ENCODE measurements around the gene MAS1L.

MAS1L gene

GRCh38 chr6:29517728-29518440 is 30.1 kb upstream of the MAS1L start:
- Histone ChIP-seq H3K9me3 (ENCODE audit: control insufficient read depth, low read length) (peaks cover 5% of the 10 kb centered on the region), H2BK15ac (ENCODE audit: low read depth, poor library complexity, severe bottlenecking) (no peak overlapping the region), H2BK5ac (ENCODE audit: low read depth, low read length, poor library complexity, severe bottlenecking) (no peak overlapping the region), H2BK120ac (ENCODE audit: low read depth, low read length) (no peak overlapping the region), H2AK5ac (ENCODE audit: low read length, severe bottlenecking) (no peak overlapping the region), H3K27me3 (ENCODE audit: control insufficient read depth in 1 of 2, insufficient read depth in 1 of 2, low read length in 2 of 2) (peaks cover 0 to 10% of the 10 kb centered on the region in 2 experiments), H2BK12ac (ENCODE audit: low read length in 2 of 2) (no peak overlapping the region), H3K23ac (ENCODE audit: low read length in 2 of 2) (no peak overlapping the region), H3K18ac (ENCODE audit: low read depth in 1 of 2, low read length in 2 of 2) (no peak overlapping the region), H3K36me3 (ENCODE audit: control insufficient read depth in 1 of 2, insufficient read depth in 2 of 2, low read depth in 1 of 2, low read length in 2 of 2) (no peaks in the 10 kb centered on the region), H3K9ac (ENCODE audit: low read length) (no peak overlapping the region), H3K4me2 (ENCODE audit: low read length, poor library complexity, severe bottlenecking) (no peak overlapping the region), H3K27ac (ENCODE audit: low read length, poor library complexity, severe bottlenecking) (no peak overlapping the region), H2AFZ (ENCODE audit: low read depth, low read length) (no peak overlapping the region), H4K8ac (ENCODE audit: low read length) (no peak overlapping the region), H3K4me3 (ENCODE audit: insufficient read depth in 1 of 2, low read depth in 1 of 2, low read length in 2 of 2) (no peak overlapping the region), H4K91ac (ENCODE audit: low read length) (no peak overlapping the region), H3K79me1 (replicated peaks; ENCODE audit: low read length, poor library complexity, severe bottlenecking) (no peaks in the 10 kb centered on the region), H3K14ac (ENCODE audit: low read length in 2 of 2) (no peak overlapping the region), H3K4ac (ENCODE audit: low read depth in 1 of 2, low read length in 2 of 2) (no peak overlapping the region), H3K4me1 (ENCODE audit: control insufficient read depth, insufficient read depth, low read depth, low read length) (no peaks in the 10 kb centered on the region)
- WGBS: 62% methylated on average over 5 of the region's 7 CpGs
- no peak for DNase-seq

GRCh38 chr6:29517245-29517644 is 29.5 kb upstream of the MAS1L start:
- Histone ChIP-seq H4K91ac (ENCODE audit: low read length) (no peak overlapping the region), H3K27me3 (ENCODE audit: control insufficient read depth in 1 of 2, insufficient read depth in 1 of 2, low read length in 2 of 2) (peaks cover 0 to 10% of the 10 kb centered on the region in 2 experiments), H2BK5ac (ENCODE audit: low read depth, low read length, poor library complexity, severe bottlenecking) (no peak overlapping the region), H3K18ac (ENCODE audit: low read depth in 1 of 2, low read length in 2 of 2) (no peak overlapping the region), H4K8ac (ENCODE audit: low read length) (no peak overlapping the region), H3K9me3 (ENCODE audit: control insufficient read depth, low read length) (peaks cover 5% of the 10 kb centered on the region), H2AFZ (ENCODE audit: low read depth, low read length) (no peak overlapping the region), H3K27ac (ENCODE audit: low read length, poor library complexity, severe bottlenecking) (no peak overlapping the region), H3K4ac (ENCODE audit: low read depth in 1 of 2, low read length in 2 of 2) (no peak overlapping the region), H2BK15ac (ENCODE audit: low read depth, poor library complexity, severe bottlenecking) (no peak overlapping the region), H3K79me1 (replicated peaks; ENCODE audit: low read length, poor library complexity, severe bottlenecking) (no peaks in the 10 kb centered on the region), H3K36me3 (ENCODE audit: control insufficient read depth in 1 of 2, insufficient read depth in 2 of 2, low read depth in 1 of 2, low read length in 2 of 2) (no peaks in the 10 kb centered on the region), H3K4me2 (ENCODE audit: low read length, poor library complexity, severe bottlenecking) (no peak overlapping the region), H3K9ac (ENCODE audit: low read length) (no peak overlapping the region), H3K4me3 (ENCODE audit: insufficient read depth in 1 of 2, low read depth in 1 of 2, low read length in 2 of 2) (no peak overlapping the region), H2BK12ac (ENCODE audit: low read length in 2 of 2) (no peak overlapping the region), H3K23ac (ENCODE audit: low read length in 2 of 2) (no peak overlapping the region), H3K14ac (ENCODE audit: low read length in 2 of 2) (no peak overlapping the region), H3K4me1 (ENCODE audit: control insufficient read depth, insufficient read depth, low read depth, low read length) (no peaks in the 10 kb centered on the region), H2BK120ac (ENCODE audit: low read depth, low read length) (no peak overlapping the region), H2AK5ac (ENCODE audit: low read length, severe bottlenecking) (no peak overlapping the region)
- no peak for DNase-seq
- WGBS: no CpG with 5 or more reads among the region's 1 CpG

- H2AFZ ChIP-seq (ENCODE audit: low read depth, low read length): no peak overlapping the region
- H4K91ac ChIP-seq (ENCODE audit: low read length): no peak overlapping the region
- no peak overlapping the region for H2BK15ac ChIP-seq (ENCODE audit: low read depth, poor library complexity, severe bottlenecking)
- no peak overlapping the region for H4K8ac ChIP-seq (ENCODE audit: low read length)
- no peak overlapping the region for H3K9ac ChIP-seq (ENCODE audit: low read length)
- H3K18ac ChIP-seq (ENCODE audit: low read depth in 1 of 2, low read length in 2 of 2): no peak overlapping the region
- H2AK5ac ChIP-seq (ENCODE audit: low read length, severe bottlenecking): no peak overlapping the region
- no peak overlapping the region for H3K4me2 ChIP-seq (ENCODE audit: low read length, poor library complexity, severe bottlenecking)
- H2BK120ac ChIP-seq (ENCODE audit: low read depth, low read length): no peak overlapping the region
- H3K23ac ChIP-seq (ENCODE audit: low read length in 2 of 2): no peak overlapping the region
- H3K27me3 ChIP-seq (ENCODE audit: control insufficient read depth in 1 of 2, insufficient read depth in 1 of 2, low read length in 2 of 2): peaks cover 0 to 10% of the 10 kb centered on the region in 2 experiments
- H3K4ac ChIP-seq (ENCODE audit: low read depth in 1 of 2, low read length in 2 of 2): no peak overlapping the region
- H3K4me3 ChIP-seq (ENCODE audit: insufficient read depth in 1 of 2, low read depth in 1 of 2, low read length in 2 of 2): no peak overlapping the region
- H3K79me1 ChIP-seq (replicated peaks; ENCODE audit: low read length, poor library complexity, severe bottlenecking): no peaks in the 10 kb centered on the region
- WGBS: 66% methylated on average over 6 of the region's 6 CpGs
- H2BK5ac ChIP-seq (ENCODE audit: low read depth, low read length, poor library complexity, severe bottlenecking): no peak overlapping the region
- peaks cover 5% of the 10 kb centered on the region for H3K9me3 ChIP-seq (ENCODE audit: control insufficient read depth, low read length)
- DNase-seq: no peak
- H3K4me1 ChIP-seq (ENCODE audit: control insufficient read depth, insufficient read depth, low read depth, low read length): no peaks in the 10 kb centered on the region
- H3K27ac ChIP-seq (ENCODE audit: low read length, poor library complexity, severe bottlenecking): no peak overlapping the region
- no peak overlapping the region for H2BK12ac ChIP-seq (ENCODE audit: low read length in 2 of 2)
- H3K36me3 ChIP-seq (ENCODE audit: control insufficient read depth in 1 of 2, insufficient read depth in 2 of 2, low read depth in 1 of 2, low read length in 2 of 2): no peaks in the 10 kb centered on the region
- H3K14ac ChIP-seq (ENCODE audit: low read length in 2 of 2): no peak overlapping the region
Measured at GRCh38 chr6:29516108-29516507, 28.4 kb upstream of the MAS1L start.

GRCh38 chr6:29510746-29511300 is 23.1 kb upstream of the MAS1L start:
- no peak overlapping the region for H3K4ac ChIP-seq (ENCODE audit: low read depth in 1 of 2, low read length in 2 of 2)
- no peak overlapping the region for H2BK5ac ChIP-seq (ENCODE audit: low read depth, low read length, poor library complexity, severe bottlenecking)
- H3K23ac ChIP-seq (ENCODE audit: low read length in 2 of 2): no peak overlapping the region
- H3K27me3 ChIP-seq (ENCODE audit: control insufficient read depth in 1 of 2, insufficient read depth in 1 of 2, low read length in 2 of 2): peaks cover 0 to 3% of the 10 kb centered on the region in 2 experiments
- no peak overlapping the region for H3K27ac ChIP-seq (ENCODE audit: low read length, poor library complexity, severe bottlenecking)
- H2BK12ac ChIP-seq (ENCODE audit: low read length in 2 of 2): no peak overlapping the region
- H3K18ac ChIP-seq (ENCODE audit: low read depth in 1 of 2, low read length in 2 of 2): no peak overlapping the region
- H3K4me1 ChIP-seq (ENCODE audit: control insufficient read depth, insufficient read depth, low read depth, low read length): peaks cover 1% of the 10 kb centered on the region
- no peak overlapping the region for H3K4me3 ChIP-seq (ENCODE audit: insufficient read depth in 1 of 2, low read depth in 1 of 2, low read length in 2 of 2)
- WGBS: 82% methylated on average over 2 of the region's 2 CpGs
- no peak overlapping the region for H2BK120ac ChIP-seq (ENCODE audit: low read depth, low read length)
- no peaks in the 10 kb centered on the region for H3K36me3 ChIP-seq (ENCODE audit: control insufficient read depth in 1 of 2, insufficient read depth in 2 of 2, low read depth in 1 of 2, low read length in 2 of 2)
- no peak for DNase-seq
- H2BK15ac ChIP-seq (ENCODE audit: low read depth, poor library complexity, severe bottlenecking): no peak overlapping the region
- peaks cover 2% of the 10 kb centered on the region for H3K9me3 ChIP-seq (ENCODE audit: control insufficient read depth, low read length)
- H4K8ac ChIP-seq (ENCODE audit: low read length): no peak overlapping the region
- no peak overlapping the region for H2AK5ac ChIP-seq (ENCODE audit: low read length, severe bottlenecking)
- H3K14ac ChIP-seq (ENCODE audit: low read length in 2 of 2): no peak overlapping the region
- H3K4me2 ChIP-seq (ENCODE audit: low read length, poor library complexity, severe bottlenecking): no peak overlapping the region
- H3K9ac ChIP-seq (ENCODE audit: low read length): no peak overlapping the region
- H3K79me1 ChIP-seq (replicated peaks; ENCODE audit: low read length, poor library complexity, severe bottlenecking): no peaks in the 10 kb centered on the region
- no peak overlapping the region for H4K91ac ChIP-seq (ENCODE audit: low read length)
- H2AFZ ChIP-seq (ENCODE audit: low read depth, low read length): no peak overlapping the region

Measured in mesenchymal stem cell (in vitro differentiated cells and primary cell).